PFSK-1 (cell line): ENCODE data around the gene DGKI.

Experiments used
- FOXP2 ChIP-seq: optimal IDR thresholded peaks from 2 replicates; pipeline ENCODE3; 2011; ENCODE audit warnings: borderline replicate concordance, control low read depth, inconsistent platforms; ENCODE audit not compliant: insufficient read depth; ENCODE audit errors: extremely low read length, extremely low read depth
- POLR2AphosphoS5 ChIP-seq: IDR thresholded peaks from 2 replicates; pipeline ENCODE4 v1.6.1; 2012; ENCODE audit warnings: low read depth, mild to moderate bottlenecking, control low read depth, low read length, moderate library complexity
- REST ChIP-seq, 2 experiments: IDR thresholded peaks; 2 replicates each; pipeline versions ENCODE4 v1.6.1 to v1.8.0; 2011 to 2012; ENCODE audit warnings: low read depth in 2 of 2, low read length in 2 of 2, control low read depth in 1 of 2, inconsistent platforms in 1 of 2, mild to moderate bottlenecking in 1 of 2, moderate library complexity in 1 of 2; ENCODE audit not compliant: insufficient read depth in 1 of 2
- SIN3A ChIP-seq: IDR thresholded peaks from 2 replicates; pipeline ENCODE4 v1.6.1; 2012; ENCODE audit warnings: mild to moderate bottlenecking, low read length, moderate library complexity, borderline replicate concordance; ENCODE audit not compliant: insufficient read depth
- TAF1 ChIP-seq: IDR thresholded peaks from 2 replicates; pipeline ENCODE4 v1.6.1; 2012; ENCODE audit warnings: low read length, control low read depth, borderline replicate concordance; ENCODE audit not compliant: insufficient read depth

DGKI gene

DNA sequence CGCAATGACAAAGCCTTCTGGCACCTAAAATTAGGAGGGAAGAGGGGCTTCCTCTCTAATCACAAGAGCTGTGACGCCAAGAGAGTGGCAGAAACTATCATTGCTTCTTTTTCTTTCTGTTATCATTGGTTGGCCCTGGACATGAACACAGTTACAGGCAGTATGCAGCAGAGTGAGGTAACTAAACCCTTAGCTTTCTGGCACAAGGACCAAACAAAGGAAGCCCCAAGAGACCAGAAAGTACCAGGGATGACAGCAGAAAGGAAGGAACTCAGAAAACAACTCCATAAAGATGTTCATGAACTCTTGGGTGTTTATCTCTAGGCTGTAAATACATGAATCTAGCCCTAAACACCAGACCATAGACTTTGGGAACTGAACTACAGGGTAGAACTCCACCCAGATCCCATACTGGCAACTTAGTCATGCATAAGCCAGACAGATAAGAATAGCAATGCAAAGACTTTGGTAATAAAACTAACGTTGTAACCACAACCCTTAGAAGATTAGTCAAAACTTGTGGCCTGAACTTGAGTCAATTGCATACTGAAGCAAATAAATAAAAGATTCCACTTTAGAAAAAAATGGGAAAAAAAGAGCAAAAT is 307.6 kb downstream of the DGKI start:
- TF ChIP-seq TAF1 (no peak), POLR2AphosphoS5 (no peak), FOXP2 (no peak), REST (IDR thresholded peaks at IDR 0.05; ENCODE audit: insufficient read depth in 1 of 2, low read depth in 2 of 2, low read length in 2 of 2) (no peak), SIN3A (no peak)

GRCh38 chr7:137538361-137538762 is 308.4 kb downstream of the DGKI start:
- TF ChIP-seq SIN3A (no peak), POLR2AphosphoS5 (no peak), REST (IDR thresholded peaks at IDR 0.05; ENCODE audit: insufficient read depth in 1 of 2, low read depth in 2 of 2, low read length in 2 of 2) (no peak), TAF1 (no peak), FOXP2 (no peak)

- TF ChIP-seq REST (IDR thresholded peaks at IDR 0.05; ENCODE audit: insufficient read depth in 1 of 2, low read depth in 2 of 2, low read length in 2 of 2) (no peak), POLR2AphosphoS5 (no peak), SIN3A (no peak), FOXP2 (no peak), TAF1 (no peak)
These were observed 311.2 kb downstream of the DGKI start for GRCh38 chr7:137535579-137535978.

- TF ChIP-seq TAF1 (no peak), REST (IDR thresholded peaks at IDR 0.05; ENCODE audit: insufficient read depth in 1 of 2, low read depth in 2 of 2, low read length in 2 of 2) (no peak), POLR2AphosphoS5 (no peak), SIN3A (no peak), FOXP2 (no peak)
These were observed 315.1 kb downstream of the DGKI start for GRCh38 chr7:137531671-137532070.

- TF ChIP-seq POLR2AphosphoS5 (no peak), REST (IDR thresholded peaks at IDR 0.05; ENCODE audit: insufficient read depth in 1 of 2, low read depth in 2 of 2, low read length in 2 of 2) (no peak), FOXP2 (no peak), TAF1 (no peak), SIN3A (no peak)
These were observed 319.1 kb downstream of the DGKI start for GRCh38 chr7:137527634-137528033.
